Naive B cell (primary cell): Measurements from ENCODE around the gene DUSP18. TPM values are rescaled to one million over a fixed set of nuclear protein-coding genes. Genes with fewer than 3 reads are reported as not detected.
"Not testable (repeated sequence)": the region's sequence is repeated elsewhere in the genome, so short reads cannot be mapped to it uniquely, and the experiment has no call there.

Source experiments
- ATAC-seq, 2 donors: fragments of 150-1000 bp; cut with Tn5 transposase; 2 replicates each; pipeline ENCODE4 v1.10.0; 2021; ENCODE audit warnings: low read depth in 2 of 2, mild to moderate bottlenecking in 2 of 2, moderate library complexity in 2 of 2
- DNase-seq: peaks from one replicate; pipeline ENCODE4 v3.0.0; 2022
- H3K27ac Mint-ChIP-seq, 6 donors: one replicate each; pipeline ENCODE4 v1.8.0; 2020 to 2022; ENCODE audit warnings: mild to moderate bottlenecking in 6 of 6, mixed read lengths in 6 of 6, moderate library complexity in 5 of 6, inconsistent platforms in 2 of 6
- H3K27me3 Mint-ChIP-seq, 3 donors: one replicate each; pipeline ENCODE4 v1.8.0; 2021 to 2022; ENCODE audit warnings: mixed read lengths in 3 of 3, mild to moderate bottlenecking in 1 of 3
- H3K36me3 Mint-ChIP-seq, 2 donors: one replicate each; pipeline ENCODE4 v1.8.0; 2020 to 2022; ENCODE audit warnings: mixed read lengths in 2 of 2, inconsistent platforms in 1 of 2, mild to moderate bottlenecking in 1 of 2
- H3K4me1 Mint-ChIP-seq, 3 donors: one replicate each; pipeline ENCODE4 v1.8.0; 2020 to 2022; ENCODE audit warnings: mixed read lengths in 3 of 3, inconsistent platforms in 1 of 3, mild to moderate bottlenecking in 1 of 3, moderate library complexity in 1 of 3
- H3K4me3 Mint-ChIP-seq, 8 donors: one replicate each; pipeline ENCODE4 v1.8.0; 2020 to 2022; ENCODE audit warnings: mild to moderate bottlenecking in 8 of 8, mixed read lengths in 8 of 8, moderate library complexity in 8 of 8, inconsistent platforms in 2 of 8
- H3K9me3 Mint-ChIP-seq, 7 donors: one replicate each; pipeline ENCODE4 v1.8.0; 2020 to 2022; ENCODE audit warnings: mixed read lengths in 7 of 7, mild to moderate bottlenecking in 5 of 7, inconsistent platforms in 2 of 7, moderate library complexity in 1 of 7
- polyA plus RNA-seq, 6 donors: library from polyadenylated mRNA; unstranded; fragments of 300-500 nt; fragmentation: Illumina TruSeq; gene quantifications; one replicate each; pipeline ENCODE4 v1.2.3, GENCODE V29; 2021; ENCODE audit warnings: low read depth in 6 of 6

Gene DUSP18
- polyA plus RNA-seq, 6 donors from 2014 or later, result 9.0 to 18.1 (median 12.3) TPM

GRCh38 chr22:30643055-30643875 lies 24.4 kb downstream of the DUSP18 start:
- no peaks in the 10 kb centered on the region for H3K36me3 Mint-ChIP-seq
- H3K27ac Mint-ChIP-seq, result peak overlapping the region in 1 of 6 donors; percentile 81
- no peak for ATAC-seq
- no peak overlapping the region for H3K4me3 Mint-ChIP-seq
- no peaks in the 10 kb centered on the region for H3K27me3 Mint-ChIP-seq
- no peak for DNase-seq
- H3K4me1 Mint-ChIP-seq, result peaks cover 0 to 4% (median 0%) of the 10 kb centered on the region in 3 donors
- H3K9me3 Mint-ChIP-seq, result no peaks in the 10 kb centered on the region

- H3K4me3 Mint-ChIP-seq, result no peak overlapping the region
Observed at GRCh38 chr22:30640839-30641430, 26.7 kb downstream of the DUSP18 start.

GRCh38 chr22:30640361-30640760 lies 27.3 kb downstream of the DUSP18 start:
- ATAC-seq (no peak), DNase-seq (no peak)
- no peak overlapping the region for H3K4me3 Mint-ChIP-seq
- no peak overlapping the region for H3K27ac Mint-ChIP-seq
- no peaks in the 10 kb centered on the region for H3K36me3 Mint-ChIP-seq
- no peaks in the 10 kb centered on the region for H3K9me3 Mint-ChIP-seq
- no peaks in the 10 kb centered on the region for H3K27me3 Mint-ChIP-seq
- H3K4me1 Mint-ChIP-seq, result peaks cover 5 to 14% (median 7%) of the 10 kb centered on the region in 3 donors

More at GRCh38 chr22:30640839-30641430, 26.7 kb downstream of the DUSP18 start:
- Mint-ChIP-seq H3K27me3 (no peaks in the 10 kb centered on the region), H3K4me1 (peaks cover 2 to 8% (median 3%) of the 10 kb centered on the region in 3 donors), H3K27ac (no peak overlapping the region), H3K36me3 (no peaks in the 10 kb centered on the region), H3K9me3 (no peaks in the 10 kb centered on the region)
- DNase-seq (no peak), ATAC-seq (no peak)

GRCh38 chr22:30637701-30638114 lies 30.0 kb downstream of the DUSP18 start:
- Mint-ChIP-seq H3K4me1 (peaks cover 17 to 25% (median 18%) of the 10 kb centered on the region in 3 donors), H3K27ac (no peak overlapping the region), H3K4me3 (peak overlapping the region in 5 of 8 donors; percentile 41 to 53 (median 49)), H3K9me3 (no peaks in the 10 kb centered on the region), H3K27me3 (no peaks in the 10 kb centered on the region), H3K36me3 (no peaks in the 10 kb centered on the region)
- no peak for ATAC-seq
- no peak for DNase-seq

GRCh38 chr22:30636226-30637077 lies 31.2 kb downstream of the DUSP18 start:
- H3K36me3 Mint-ChIP-seq, result no peaks in the 10 kb centered on the region
- no peak for ATAC-seq
- H3K9me3 Mint-ChIP-seq, result no peaks in the 10 kb centered on the region
- peak; percentile 2 for DNase-seq
- H3K27me3 Mint-ChIP-seq, result no peaks in the 10 kb centered on the region
- H3K4me3 Mint-ChIP-seq, result peak overlapping the region; percentile 83 to 92 (median 88)
- peak overlapping the region in 3 of 6 donors; percentile 19 to 84 (median 27) for H3K27ac Mint-ChIP-seq
- H3K4me1 Mint-ChIP-seq, result peaks cover 17 to 25% (median 18%) of the 10 kb centered on the region in 3 donors

- H3K4me1 Mint-ChIP-seq, result peaks cover 17 to 25% (median 18%) of the 10 kb centered on the region in 3 donors
Observed at GRCh38 chr22:30635273-30636225, 32.1 kb downstream of the DUSP18 start, which contains the start of gene SLC35E4. Gene SLC35E4, plus strand, starts transcription at chr22:30635781. Its CDS starts 670 bp downstream, at chr22:30636451.

GRCh38 chr22:30634471-30635233 lies 33.0 kb downstream of the DUSP18 start:
- H3K9me3 Mint-ChIP-seq, result no peaks in the 10 kb centered on the region
- H3K4me1 Mint-ChIP-seq, result peaks cover 17 to 25% (median 18%) of the 10 kb centered on the region in 3 donors
- ATAC-seq, result peak; percentile 68 to 69
- H3K27ac Mint-ChIP-seq, result peak overlapping the region; percentile 88 to 98 (median 92)
- peak; percentile 83 for DNase-seq
- H3K36me3 Mint-ChIP-seq, result no peaks in the 10 kb centered on the region
- H3K27me3 Mint-ChIP-seq, result no peaks in the 10 kb centered on the region
- H3K4me3 Mint-ChIP-seq, result peak overlapping the region; percentile 86 to 92 (median 90)

More at GRCh38 chr22:30635273-30636225, 32.1 kb downstream of the DUSP18 start, which contains the start of gene SLC35E4:
- peak; percentile 88 for DNase-seq
- Mint-ChIP-seq H3K27me3 (no peaks in the 10 kb centered on the region), H3K9me3 (no peaks in the 10 kb centered on the region), H3K27ac (peak within 1 kb of the TSS; percentile 88 to 98 (median 92)), H3K36me3 (no peaks in the 10 kb centered on the region), H3K4me3 (peak within 1 kb of the TSS; percentile 86 to 92 (median 91))
- ATAC-seq, result peak; percentile 73

- not testable (repeated sequence) for DNase-seq, H3K36me3 Mint-ChIP-seq, ATAC-seq, H3K9me3 Mint-ChIP-seq, H3K4me3 Mint-ChIP-seq, H3K27ac Mint-ChIP-seq, H3K27me3 Mint-ChIP-seq
- peaks cover 17 to 20% (median 18%) of the 10 kb centered on the region in 3 donors for H3K4me1 Mint-ChIP-seq
Observed at GRCh38 chr22:30631469-30631868, 36.2 kb downstream of the DUSP18 start.

GRCh38 chr22:30628491-30628890 lies 39.2 kb downstream of the DUSP18 start:
- ATAC-seq, result no peak
- Mint-ChIP-seq H3K4me3 (no peak overlapping the region), H3K9me3 (no peaks in the 10 kb centered on the region), H3K27ac (no peak overlapping the region), H3K27me3 (peaks cover 0 to 4% (median 0%) of the 10 kb centered on the region in 3 donors), H3K4me1 (no peaks in the 10 kb centered on the region), H3K36me3 (no peaks in the 10 kb centered on the region)
- DNase-seq, result no peak

- Mint-ChIP-seq H3K9me3 (no peaks in the 10 kb centered on the region), H3K27me3 (peaks cover 0 to 4% (median 0%) of the 10 kb centered on the region in 3 donors), H3K4me3 (no peak overlapping the region), H3K36me3 (no peaks in the 10 kb centered on the region), H3K27ac (no peak overlapping the region), H3K4me1 (no peaks in the 10 kb centered on the region)
- DNase-seq (no peak), ATAC-seq (no peak)
Observed at GRCh38 chr22:30627471-30627870, 40.2 kb downstream of the DUSP18 start.

GRCh38 chr22:30626413-30626812 lies 41.3 kb downstream of the DUSP18 start:
- Mint-ChIP-seq H3K4me3 (no peak overlapping the region), H3K27me3 (peaks cover 0 to 10% (median 8%) of the 10 kb centered on the region in 3 donors), H3K9me3 (no peaks in the 10 kb centered on the region), H3K27ac (no peak overlapping the region), H3K36me3 (no peaks in the 10 kb centered on the region), H3K4me1 (no peaks in the 10 kb centered on the region)
- ATAC-seq (no peak), DNase-seq (no peak)

GRCh38 chr22:30619909-30620308 lies 47.8 kb downstream of the DUSP18 start:
- not testable (repeated sequence) for H3K27ac Mint-ChIP-seq, ATAC-seq, DNase-seq

More at GRCh38 chr22:30619909-30620308, 47.8 kb downstream of the DUSP18 start:
- not testable (repeated sequence) for H3K9me3 Mint-ChIP-seq, H3K36me3 Mint-ChIP-seq, H3K4me3 Mint-ChIP-seq, H3K4me1 Mint-ChIP-seq
- peaks cover 3 to 25% (median 19%) of the 10 kb centered on the region in 3 donors for H3K27me3 Mint-ChIP-seq
